ENCODE data around the gene RBM20.

Gene RBM20

GRCh38 chr10:110742801-110743200 is 98.7 kb downstream of the RBM20 start:
- DNase-seq: no peak

- DNase-seq: no peak
Measured at GRCh38 chr10:110744782-110745181, 100.6 kb downstream of the RBM20 start.

- peak in 1 of 2 experiments; percentile 46 for DNase-seq
Measured at GRCh38 chr10:110746254-110746826, 102.2 kb downstream of the RBM20 start.

- no peak for DNase-seq
Measured at GRCh38 chr10:110746969-110747608, 103.0 kb downstream of the RBM20 start.

- DNase-seq: no peak
Measured at GRCh38 chr10:110747609-110748464, 103.7 kb downstream of the RBM20 start.

- no peak for DNase-seq
Measured at GRCh38 chr10:110748970-110749369, 104.8 kb downstream of the RBM20 start.

- no peak for DNase-seq
Measured at GRCh38 chr10:110750931-110751330, 106.8 kb downstream of the RBM20 start.

GRCh38 chr10:110751850-110752249 is 107.7 kb downstream of the RBM20 start:
- DNase-seq: no peak

- DNase-seq: no peak
Measured at GRCh38 chr10:110753462-110753861, 109.3 kb downstream of the RBM20 start.

GRCh38 chr10:110754375-110755105 is 110.4 kb downstream of the RBM20 start:
- DNase-seq: no peak

- peak in 1 of 2 experiments; percentile 29 for DNase-seq
Measured at GRCh38 chr10:110755781-110756180, 111.6 kb downstream of the RBM20 start.

GRCh38 chr10:110756876-110757275 is 112.7 kb downstream of the RBM20 start:
- no peak for DNase-seq

- DNase-seq: no peak
Measured at GRCh38 chr10:110757586-110757985, 113.5 kb downstream of the RBM20 start.

GRCh38 chr10:110758128-110758765 is 114.1 kb downstream of the RBM20 start:
- DNase-seq: no peak

GRCh38 chr10:110758898-110759297 is 114.8 kb downstream of the RBM20 start:
- no peak for DNase-seq

- no peak for DNase-seq
Measured at GRCh38 chr10:110759523-110759922, 115.4 kb downstream of the RBM20 start.

- DNase-seq: peak in 1 of 2 experiments; percentile 42
Measured at GRCh38 chr10:110762109-110762848, 118.1 kb downstream of the RBM20 start.

GRCh38 chr10:110762849-110763211 is 118.7 kb downstream of the RBM20 start:
- no peak for DNase-seq

- no peak for DNase-seq
Measured at GRCh38 chr10:110764378-110764777, 120.2 kb downstream of the RBM20 start.

- no peak for DNase-seq
Measured at GRCh38 chr10:110764793-110765512, 120.8 kb downstream of the RBM20 start.
